HG03095 (cell line): ENCODE measurements around the gene STX16.

Experiments used
- ATAC-seq: cut with Tn5 transposase; IDR thresholded peaks from one replicate; pipeline ENCODE4 v1.9.1; 2021; ENCODE audit warnings: moderate library complexity; ENCODE audit not compliant: unreplicated experiment

Gene STX16

GRCh38 chr20:58618351-58619076 is 32.6 kb upstream of the STX16 start:
- no peak for ATAC-seq

- ATAC-seq = no peak
Observed at GRCh38 chr20:58619077-58619863, 31.8 kb upstream of the STX16 start.

GRCh38 chr20:58619864-58620431 is 31.1 kb upstream of the STX16 start:
- ATAC-seq = no peak

- no peak for ATAC-seq
Observed at GRCh38 chr20:58621906-58622548, 29.1 kb upstream of the STX16 start.

GRCh38 chr20:58622671-58623578 is 28.2 kb upstream of the STX16 start:
- no peak for ATAC-seq

GRCh38 chr20:58623579-58624473 is 27.3 kb upstream of the STX16 start:
- ATAC-seq = no peak

- ATAC-seq = no peak
Observed at GRCh38 chr20:58624687-58625086, 26.4 kb upstream of the STX16 start.

GRCh38 chr20:58625585-58625984 is 25.5 kb upstream of the STX16 start:
- no peak for ATAC-seq

- no peak for ATAC-seq
Observed at GRCh38 chr20:58626051-58626450, 25.0 kb upstream of the STX16 start.

- no peak for ATAC-seq
Observed at GRCh38 chr20:58627212-58628072, 23.6 kb upstream of the STX16 start.

- ATAC-seq = no peak
Observed at GRCh38 chr20:58628491-58629214, 22.4 kb upstream of the STX16 start.

GRCh38 chr20:58629215-58629580 is 21.9 kb upstream of the STX16 start:
- no peak for ATAC-seq

- no peak for ATAC-seq
Observed at GRCh38 chr20:58630063-58630462, 21.0 kb upstream of the STX16 start.

GRCh38 chr20:58633161-58634053 is 17.7 kb upstream of the STX16 start:
- no peak for ATAC-seq

GRCh38 chr20:58634059-58634458 is 17.0 kb upstream of the STX16 start:
- no peak for ATAC-seq

- ATAC-seq = no peak
Observed at GRCh38 chr20:58634521-58635278, 16.4 kb upstream of the STX16 start.
